Measurements from ENCODE around the gene KCTD16.

KCTD16 gene

DNA sequence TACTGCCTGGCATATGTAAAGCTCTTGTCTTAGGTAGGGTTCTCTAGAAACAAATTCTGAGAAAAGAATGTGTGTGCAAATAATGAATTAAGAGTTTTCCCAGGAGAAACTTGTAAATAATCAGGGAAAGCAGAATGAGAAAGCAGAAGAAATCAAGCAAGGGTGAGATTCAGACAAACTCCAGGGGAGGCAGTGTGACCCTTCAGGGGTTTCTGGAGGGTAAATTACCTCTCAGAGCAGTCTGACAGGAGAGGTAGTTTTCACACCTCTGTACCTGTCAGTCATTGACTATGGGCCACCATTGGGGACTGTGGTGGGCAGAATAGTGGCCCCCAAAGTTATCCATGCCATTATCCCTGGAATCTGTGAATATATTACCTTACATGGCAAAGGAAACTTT, 124.6 kb downstream of the KCTD16 start:
- DNase-seq = no peak

DNA sequence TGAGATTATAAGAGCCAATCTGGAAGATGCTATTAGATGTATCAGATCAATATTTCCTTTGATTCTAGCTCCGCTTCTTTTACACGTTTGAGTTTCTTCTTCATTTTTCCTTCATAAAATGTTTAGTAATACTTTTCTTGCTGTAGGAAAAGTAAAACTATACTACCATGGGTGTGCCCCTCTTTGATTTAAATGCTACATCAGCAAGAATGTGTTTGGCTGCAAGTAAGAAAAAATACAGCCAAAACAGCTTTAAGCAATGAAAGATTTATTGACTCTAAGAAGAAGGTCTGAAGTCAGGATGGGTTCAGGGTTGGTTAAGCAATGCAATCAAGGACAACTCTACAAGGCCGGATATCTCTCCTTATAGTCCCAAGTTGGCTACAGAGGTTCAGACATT, 126.4 kb downstream of the KCTD16 start:
- no peak for DNase-seq

DNA sequence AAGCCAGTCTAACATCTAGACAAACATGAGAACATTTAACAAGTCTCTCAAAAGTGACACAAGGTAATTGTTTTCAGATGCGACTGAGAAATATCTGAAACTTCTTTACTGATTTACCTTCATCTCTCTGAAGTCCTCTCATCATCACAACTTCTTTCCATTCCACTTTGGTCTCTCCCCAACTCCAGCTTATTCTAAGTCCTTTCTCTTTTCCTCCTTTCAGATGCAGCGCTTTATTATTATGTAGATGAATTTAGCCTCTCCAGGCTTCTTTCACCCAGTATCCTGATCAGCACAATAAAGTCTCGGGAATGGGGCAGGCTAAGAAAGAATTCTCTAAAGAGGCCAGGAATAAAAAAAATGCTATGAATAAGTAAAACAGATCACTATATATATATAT, 128.0 kb downstream of the KCTD16 start:
- no peak for DNase-seq

DNA sequence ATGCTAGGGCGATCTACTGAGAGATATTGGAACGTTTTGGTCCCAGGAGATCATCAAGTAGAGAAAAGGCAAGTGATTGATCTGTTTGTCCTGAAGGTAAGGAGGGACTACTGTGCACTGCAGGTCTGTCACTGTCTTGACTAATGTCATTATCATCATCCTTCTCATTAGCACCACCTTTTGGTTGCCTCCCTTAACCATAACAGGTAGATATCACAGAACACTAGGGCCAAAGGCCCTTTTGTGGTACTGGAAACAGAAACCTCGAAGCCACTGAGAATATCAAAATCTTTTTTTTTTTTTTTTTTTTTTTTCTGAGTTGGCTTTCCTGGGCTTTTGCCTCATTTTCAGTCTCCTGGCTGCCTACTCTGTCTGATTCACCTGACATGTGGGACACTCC, 134.0 kb downstream of the KCTD16 start:
- DNase-seq = no peak

DNA sequence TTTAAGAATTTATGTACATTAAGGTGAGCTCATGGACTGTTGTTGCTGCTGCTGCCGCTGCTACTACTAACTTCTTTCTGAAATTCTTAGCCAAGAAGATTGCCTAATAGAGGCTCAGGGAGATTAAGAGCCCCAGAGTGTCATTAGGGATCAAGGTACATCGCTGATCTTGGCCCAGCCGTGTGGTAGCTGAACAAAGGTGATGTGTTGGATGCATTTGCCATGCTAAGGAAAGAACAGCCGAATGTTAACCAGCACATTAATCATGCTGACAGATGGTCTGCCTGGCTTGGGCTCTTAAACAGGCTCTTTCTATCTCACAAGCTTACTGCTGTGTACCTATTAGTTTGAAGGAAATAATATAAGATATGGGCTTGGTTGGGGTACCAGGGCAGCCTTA, 137.1 kb downstream of the KCTD16 start:
- DNase-seq = no peak

DNA sequence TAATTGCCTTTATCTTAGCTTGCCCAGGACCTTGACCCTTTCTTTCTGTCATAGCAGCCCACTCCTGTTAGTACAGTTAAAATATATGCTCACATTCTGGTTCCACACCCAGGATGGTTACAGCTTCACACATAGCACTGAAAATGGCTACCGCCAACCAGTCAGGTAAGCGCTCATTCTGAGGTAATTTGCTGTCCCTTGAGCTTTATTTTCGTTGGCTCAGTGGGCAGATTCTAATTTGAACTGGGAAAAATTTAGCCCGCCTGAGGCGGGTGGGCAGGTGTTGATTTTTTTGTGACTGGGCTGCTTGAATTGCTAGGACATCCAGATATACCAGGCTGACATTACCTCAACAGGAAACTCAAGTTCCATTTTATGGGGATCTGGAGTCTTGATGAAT, 137.5 kb downstream of the KCTD16 start:
- DNase-seq = no peak

DNA sequence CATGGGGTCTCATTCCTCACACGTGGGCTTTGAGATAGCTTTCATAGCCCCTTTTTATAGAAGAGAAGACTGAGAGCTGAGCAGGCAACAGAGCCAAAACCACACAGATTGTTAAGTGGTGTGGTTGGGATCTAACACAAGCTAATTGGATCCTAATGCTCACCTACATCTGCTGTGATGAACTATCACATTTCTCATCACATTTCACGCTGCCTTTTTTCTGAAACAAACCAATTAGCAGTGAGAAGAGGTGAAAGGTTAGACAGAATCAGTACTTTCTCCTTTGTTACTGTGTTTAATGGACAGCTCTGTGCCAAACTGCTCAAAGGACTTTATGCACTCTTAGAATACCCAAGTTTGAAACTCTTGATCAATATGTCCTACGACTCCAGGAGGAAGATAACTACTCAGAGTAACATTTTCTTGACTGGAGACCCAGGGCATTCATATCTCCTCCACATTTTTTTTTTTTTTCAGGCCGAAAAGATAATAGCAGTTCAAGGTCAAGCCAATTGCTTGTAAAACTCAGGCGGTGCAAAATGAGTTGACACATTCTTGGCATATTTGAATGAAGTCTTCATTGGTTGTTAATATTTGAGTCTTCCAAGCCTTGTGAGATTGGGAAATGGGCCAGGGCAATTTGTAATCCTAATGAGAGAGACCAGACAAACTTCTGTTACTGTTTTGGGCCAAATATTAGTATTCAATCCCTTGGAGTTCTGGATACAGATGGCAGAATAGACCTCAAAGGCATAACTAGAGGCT, 138.4 kb downstream of the KCTD16 start:
- DNase-seq = no peak

DNA sequence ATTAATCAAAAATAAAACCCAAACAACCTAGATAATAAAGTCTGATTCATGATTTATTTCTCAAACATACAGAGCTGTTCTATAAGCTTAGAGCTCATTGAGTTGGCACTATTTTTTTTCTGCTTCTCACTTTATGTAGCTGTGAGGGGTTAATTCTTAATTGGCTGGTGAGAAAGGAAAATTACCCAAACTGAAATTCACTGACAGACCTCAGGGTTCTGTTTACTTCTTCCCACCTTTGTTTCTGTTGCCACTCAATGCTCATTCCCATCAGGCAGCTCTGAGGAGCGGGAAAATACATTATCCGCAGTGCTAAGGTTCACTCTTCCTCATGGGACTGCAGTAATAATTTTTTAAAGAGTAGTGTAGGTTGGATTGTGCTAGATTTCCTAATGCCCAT, 139.9 kb downstream of the KCTD16 start:
- no peak for DNase-seq

DNA sequence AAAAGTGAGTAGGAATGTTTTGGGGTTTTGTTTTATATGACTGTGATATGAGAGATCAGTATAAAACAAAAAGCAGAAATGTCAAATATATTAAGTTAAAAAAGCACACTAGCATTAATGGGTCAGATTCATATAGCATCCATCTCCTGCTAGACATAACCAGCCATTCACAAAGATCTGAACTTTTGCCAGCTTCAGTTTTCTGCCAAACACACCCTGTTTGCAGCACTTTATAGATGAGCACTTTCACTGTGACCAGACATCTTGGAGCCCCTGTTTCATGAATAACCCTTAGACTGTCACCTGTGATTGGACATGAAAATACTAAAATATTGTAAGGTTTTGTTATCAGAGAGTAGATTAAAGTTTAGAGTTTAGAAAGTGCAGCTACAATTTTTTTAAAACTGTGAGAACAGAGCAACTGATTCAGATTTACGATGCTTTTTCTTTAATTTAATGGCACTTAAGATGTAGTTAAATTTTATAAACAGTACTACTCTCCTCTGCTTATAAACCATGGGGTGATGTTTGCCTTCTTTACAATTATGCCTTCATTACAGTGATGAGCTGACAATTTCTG, 142.6 kb downstream of the KCTD16 start:
- DNase-seq = no peak

DNA sequence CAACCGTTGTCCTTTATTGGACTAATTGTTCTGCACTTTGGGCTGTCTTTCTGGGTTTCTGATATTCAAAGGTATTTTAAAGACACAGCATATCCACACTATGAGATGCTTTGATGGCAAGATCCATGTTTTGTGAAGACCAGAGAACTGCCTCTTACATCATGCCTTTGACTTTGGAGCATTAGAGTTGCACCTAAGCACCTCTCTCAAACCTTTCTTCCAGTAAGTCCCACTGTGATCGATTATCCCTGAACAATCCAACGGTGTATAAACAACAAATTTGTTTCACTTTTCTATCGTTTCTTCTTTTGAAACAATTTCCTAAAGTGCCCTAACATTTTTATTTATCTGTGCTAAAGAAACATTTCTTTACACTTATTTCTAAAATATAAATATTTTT, 144.4 kb downstream of the KCTD16 start:
- no peak for DNase-seq

DNA sequence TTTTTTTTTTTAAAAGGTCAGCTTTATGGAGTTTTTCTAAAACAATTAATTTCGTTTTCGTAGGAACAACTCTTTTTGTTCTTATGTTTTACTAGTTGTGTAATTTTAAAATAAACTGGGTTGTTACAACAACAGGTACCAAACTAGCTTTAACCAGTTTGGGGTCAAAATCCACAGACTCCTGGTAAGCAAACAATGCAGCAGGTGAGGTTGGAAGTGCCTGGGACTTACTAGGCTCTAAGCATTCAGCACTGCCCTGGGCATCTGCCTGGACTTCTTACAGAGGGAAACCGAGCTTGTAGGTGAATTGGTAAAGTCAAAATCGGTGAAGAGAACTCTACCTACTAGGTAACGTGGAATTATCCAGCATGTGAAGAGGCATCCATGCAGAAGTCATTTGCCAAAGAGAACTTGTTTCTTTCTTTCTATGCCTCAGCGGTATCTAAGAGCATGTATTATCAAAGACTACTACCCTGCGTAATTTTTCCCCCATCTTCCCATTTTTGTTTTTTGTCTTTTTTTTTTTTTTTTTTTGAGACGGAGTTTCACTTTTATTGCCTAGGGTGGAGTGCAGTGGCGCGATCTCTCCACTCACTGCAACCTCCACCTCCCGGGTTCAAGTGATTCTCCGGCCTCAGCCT, 145.4 kb downstream of the KCTD16 start:
- no peak for DNase-seq

DNA sequence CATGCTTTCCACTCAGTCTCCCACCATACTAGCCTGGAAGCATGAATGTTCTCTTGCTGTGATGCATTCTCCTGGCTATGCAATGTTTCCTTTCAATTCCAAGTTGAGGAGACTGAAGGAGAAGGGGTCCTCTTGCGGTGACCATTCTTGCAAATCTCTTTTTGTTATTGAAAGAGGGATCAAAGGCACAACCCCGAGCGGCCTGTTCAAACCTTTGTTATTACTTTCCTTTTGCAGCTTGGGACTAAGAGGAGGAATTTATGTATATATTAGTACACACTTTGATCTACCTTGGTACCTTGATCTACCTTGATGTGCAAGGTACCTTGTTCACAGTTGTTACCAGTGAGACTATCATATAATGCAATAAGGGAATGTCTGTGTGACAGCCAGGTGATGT, 147.3 kb downstream of the KCTD16 start:
- no peak for DNase-seq

DNA sequence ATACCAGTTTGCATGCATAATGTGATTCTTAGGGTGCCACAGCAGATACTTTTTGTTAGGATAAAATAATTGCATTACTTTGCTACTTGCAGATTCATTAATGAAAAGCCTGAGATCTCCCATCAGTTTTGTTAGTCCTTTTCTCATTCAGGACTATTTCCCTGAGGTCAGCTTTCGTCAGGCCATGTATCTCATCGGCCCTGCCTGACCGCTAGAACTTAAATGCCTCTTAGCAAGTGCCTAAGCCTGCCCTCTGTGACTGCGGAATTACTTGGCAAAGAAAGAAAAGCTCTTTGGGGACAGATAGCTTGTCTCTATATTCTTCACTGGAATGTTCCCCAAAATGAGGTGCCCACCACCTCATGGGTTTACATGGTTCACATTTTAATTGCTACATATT, 147.8 kb downstream of the KCTD16 start:
- DNase-seq = no peak

DNA sequence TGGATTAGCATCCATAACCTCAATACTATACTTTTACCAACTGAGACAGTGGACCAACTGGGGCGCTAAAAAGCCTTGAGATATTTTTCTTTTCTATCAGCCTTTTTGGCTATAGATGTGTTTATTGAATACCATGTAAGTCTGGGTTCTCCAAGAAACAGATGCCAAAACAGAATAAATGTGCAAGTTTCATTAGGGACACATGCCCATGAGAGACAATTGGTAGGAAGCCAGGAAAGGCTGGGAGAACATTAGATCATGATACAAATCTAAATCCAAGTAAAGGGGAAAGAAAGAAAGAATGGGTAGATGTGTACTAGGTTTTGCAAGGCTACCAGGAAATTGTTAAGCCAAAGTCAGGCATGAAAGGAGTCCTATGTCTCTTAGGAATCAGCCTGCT, 152.5 kb downstream of the KCTD16 start:
- no peak for DNase-seq

DNA sequence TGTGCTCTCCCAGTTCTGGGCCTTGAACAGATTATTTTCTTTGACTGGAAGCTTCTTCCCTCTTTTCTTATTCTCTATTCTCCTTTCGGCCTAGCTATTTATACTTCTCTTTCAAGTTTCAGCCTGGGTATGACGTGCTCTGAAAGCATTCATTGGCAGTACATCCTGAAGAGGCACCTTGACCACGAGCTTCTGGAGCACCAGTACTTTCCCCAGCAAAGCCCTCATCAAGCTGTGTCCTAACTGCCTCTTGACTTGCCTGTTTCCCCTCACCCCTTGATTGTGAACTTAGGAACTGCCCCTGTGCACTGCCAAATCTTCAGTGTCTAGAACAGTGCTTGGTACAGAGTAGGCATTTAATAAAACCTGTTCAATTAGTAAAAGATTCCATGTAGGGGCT, 154.9 kb downstream of the KCTD16 start:
- DNase-seq = no peak

DNA sequence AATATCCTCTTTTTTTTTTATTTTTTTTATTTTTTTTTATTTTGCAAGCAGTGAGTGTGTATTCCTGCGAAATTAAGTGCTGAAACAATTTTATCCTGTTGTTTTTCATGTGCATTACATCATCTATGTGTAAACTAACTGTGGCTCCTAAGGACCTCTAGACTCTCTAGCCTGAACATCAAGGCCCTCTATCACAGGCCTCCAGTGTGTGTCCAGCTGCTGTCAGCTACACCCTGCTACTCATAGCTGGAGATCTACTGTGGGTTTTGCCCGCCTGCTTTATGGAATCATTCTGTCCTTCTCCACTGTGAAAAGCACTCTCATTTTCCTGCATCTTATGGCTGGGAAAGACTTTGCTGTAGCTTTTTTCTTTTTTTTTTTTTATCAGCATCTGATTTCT, 157.8 kb downstream of the KCTD16 start:
- no peak for DNase-seq

DNA sequence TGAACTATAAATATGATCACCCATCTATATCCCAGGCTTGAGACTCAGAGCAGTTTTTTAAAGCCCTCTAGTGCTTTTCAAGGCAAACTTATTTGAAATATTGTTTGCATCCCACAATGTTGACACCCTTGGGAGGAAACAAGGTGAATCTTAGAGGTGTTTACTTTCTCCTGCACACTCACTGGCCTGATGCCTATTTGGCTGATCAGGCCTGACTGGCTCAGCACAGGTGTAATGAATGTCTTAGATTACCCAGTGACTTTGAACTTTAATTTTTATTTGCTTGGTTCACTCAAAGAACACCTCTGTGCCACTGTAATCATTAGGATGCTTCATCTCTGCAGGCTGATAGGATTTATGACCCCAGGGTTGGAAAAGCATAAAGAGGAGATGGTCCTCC, 158.3 kb downstream of the KCTD16 start:
- no peak for DNase-seq

DNA sequence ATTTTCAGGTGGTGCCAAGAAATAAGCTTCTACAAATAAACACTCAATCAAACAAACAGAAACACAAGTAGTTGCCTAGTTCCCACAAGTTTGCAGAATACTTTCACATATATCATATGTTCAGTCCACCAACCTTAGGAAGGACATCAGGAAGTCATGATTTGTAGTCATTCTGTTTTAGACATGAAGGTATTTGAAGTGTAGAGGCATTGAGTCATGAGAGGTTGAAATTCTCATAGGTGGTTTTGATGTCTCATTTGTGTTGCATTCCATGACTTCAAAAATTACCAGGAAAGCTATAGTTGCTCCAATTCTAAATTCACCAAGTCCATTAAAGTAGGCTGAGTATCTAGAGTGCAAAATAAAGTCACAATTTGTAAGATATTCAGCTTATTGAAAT, 159.0 kb downstream of the KCTD16 start:
- no peak for DNase-seq

DNA sequence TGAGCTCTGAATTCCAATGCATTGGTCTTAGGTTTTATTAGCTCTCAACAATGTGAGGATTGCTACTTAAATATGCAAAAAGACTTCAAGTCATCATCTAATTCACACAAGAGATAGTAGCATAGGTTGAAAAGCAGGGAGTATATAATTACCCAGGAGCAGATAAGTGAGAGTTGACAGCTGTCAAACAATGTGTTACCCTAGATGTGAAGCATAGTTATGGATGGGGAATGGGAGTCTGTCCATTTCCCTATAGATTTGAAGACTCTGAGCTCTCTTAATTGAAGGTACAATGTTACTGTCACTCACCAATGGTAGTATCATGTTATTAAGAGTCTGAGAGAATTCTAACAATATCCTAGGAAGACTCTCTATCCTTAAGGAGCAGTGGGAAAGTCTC, 160.7 kb downstream of the KCTD16 start:
- no peak for DNase-seq

DNA sequence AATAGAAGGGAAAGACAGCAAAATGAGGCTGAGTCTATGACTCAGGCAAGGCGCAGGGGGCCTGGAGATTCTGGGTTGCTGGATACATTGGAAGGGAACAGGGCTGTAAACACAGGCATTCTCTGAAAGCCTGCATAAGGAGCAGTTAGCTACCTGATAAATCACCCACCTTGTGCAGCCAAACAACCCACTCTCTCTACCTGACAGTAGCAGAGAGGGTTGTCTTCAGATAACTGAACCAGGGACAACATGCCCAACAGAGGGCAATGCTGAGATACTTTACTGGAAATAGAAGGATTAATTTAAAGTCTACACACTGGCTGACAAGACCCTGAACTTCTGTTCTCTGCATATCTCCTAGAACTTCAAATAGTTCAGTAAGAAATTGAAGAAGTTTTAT, 161.6 kb downstream of the KCTD16 start:
- DNase-seq = no peak

DNA sequence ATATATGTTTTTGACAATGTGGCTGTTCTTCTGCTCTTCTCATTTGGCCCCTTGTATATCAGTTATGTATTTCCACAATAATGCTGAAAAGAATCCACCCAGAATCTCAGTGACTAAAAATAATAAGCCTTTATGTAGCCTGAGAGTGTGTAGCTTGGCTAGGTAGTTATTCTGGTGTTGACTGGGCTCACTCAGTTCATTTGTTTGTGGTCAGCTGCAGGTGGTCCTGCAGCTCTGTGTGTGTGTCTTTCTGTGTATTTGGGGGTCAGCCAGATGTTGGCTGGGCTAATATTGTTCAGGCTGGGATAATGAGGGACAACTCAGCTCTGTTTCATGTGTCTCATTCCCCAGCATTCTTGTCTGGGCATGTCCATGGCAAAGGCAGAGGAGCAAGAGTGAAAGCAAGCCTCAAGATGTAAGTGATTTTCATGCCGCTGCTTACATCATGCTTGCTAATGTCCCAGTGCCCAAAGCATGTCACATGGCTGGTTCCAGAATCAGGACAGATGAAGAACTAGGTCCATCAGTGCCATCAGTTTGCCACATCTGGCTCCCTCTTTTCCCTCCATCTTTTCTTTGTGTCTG, 162.8 kb downstream of the KCTD16 start:
- no peak for DNase-seq

DNA sequence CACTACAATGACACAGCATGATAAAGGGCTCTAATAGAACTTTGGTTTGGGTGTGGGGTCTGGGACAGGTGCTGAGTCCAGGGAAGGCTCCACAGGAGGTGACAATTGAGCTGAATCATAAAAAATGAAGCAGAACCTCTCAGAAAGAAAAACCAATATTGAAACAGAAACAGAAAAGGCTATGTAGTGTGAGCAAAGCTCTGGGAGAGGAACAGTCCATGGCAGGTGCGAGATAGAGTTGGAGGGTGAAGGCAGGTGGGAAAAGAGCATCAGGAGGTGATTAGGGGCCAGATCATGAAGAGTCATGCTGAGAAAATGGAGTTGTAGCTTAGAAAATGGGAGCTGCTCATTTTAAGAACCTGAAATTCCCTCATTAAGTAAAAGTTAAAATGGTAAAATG, 164.9 kb downstream of the KCTD16 start:
- no peak for DNase-seq

DNA sequence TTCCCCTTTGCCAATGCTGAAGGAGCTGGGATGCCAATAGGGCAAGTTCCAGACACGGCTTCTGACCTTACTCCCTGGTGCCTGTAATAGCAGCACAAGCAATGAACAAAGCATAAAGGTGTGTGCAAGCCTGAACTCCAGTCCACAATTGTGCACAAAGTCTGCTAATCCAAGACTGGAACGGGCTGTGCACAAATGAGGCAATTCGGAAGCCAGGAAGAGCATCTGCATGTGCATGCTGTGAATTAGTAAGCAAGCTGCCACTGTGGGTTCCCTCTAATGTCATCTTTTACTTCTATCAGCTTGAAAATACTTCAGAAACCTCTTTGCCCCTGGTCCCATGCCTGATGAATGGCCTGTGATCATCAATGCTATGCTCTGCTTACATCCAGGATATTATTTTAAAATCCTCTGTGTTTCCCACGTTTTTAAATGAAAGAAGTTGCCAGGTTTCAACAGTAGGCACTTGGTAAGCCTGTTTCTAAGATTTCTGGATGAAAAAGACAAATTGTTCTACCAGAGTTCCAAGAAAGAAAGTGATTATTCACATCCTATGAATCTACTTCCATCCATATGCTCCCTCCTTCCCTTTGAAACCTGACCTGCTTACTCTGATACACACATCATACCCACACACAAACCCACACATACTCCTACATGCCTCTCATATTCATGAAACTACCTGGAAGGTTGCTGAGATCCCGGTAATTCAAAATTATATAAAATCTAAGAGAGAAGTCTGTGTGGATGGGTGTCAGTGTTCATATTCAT, 165.7 kb downstream of the KCTD16 start:
- DNase-seq = no peak

DNA sequence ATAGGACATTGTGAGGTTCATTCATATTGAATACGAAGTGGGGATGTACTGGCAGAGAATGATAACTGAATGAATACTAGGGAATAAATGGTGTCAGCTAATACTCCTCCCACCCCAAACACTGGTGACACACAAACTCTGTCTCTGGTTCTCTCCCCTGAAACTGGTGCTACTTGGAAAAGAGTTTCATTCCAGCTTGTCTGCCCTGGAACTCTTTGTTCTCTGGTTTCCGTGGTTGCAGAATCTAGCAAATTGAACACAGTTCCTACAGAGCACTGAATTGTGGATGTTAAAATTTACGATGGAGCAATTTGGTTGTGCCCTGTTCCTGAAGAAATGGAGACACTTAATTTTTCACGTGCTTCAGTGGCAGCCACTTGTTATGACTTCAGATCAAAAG, 181.7 kb downstream of the KCTD16 start:
- no peak for DNase-seq
